Left lobe of liver (tissue), 2 donors: ENCODE data around the gene TRAPPC6A. TPM values are rescaled to one million over a fixed set of nuclear protein-coding genes. Genes with fewer than 3 reads are reported as not detected.
A peak's percentile ranks its signal among the peaks of the same experiment; 100 is the strongest.
"Not testable (repeated sequence)": the region's sequence is repeated elsewhere in the genome, so short reads cannot be mapped to it uniquely, and the experiment has no call there.

Experiments used
- ATAC-seq: fragments of 200-7000 bp; cut with Tn5 transposase; one replicate; pipeline ENCODE4 v1.9.1; 2020; ENCODE audit warnings: mild to moderate bottlenecking, moderate library complexity
- DNase-seq: peaks from one replicate; pipeline ENCODE4 v3.0.0-alpha.2; 2020; ENCODE audit warnings: low spot score
- total RNA-seq: library from RNA; stranded (reverse); gene quantifications from one replicate; pipeline ENCODE4 v1.2.1, GENCODE V29; 2021
- donor health status: DM: no; HTN: no; CAD: no; lungs with moderate emphysema.
- donor health status: DM: no; HTN: yes; CAD: no.

TRAPPC6A gene
- total RNA-seq, 1 donor from 2014 or later: 30.6 TPM

DNA sequence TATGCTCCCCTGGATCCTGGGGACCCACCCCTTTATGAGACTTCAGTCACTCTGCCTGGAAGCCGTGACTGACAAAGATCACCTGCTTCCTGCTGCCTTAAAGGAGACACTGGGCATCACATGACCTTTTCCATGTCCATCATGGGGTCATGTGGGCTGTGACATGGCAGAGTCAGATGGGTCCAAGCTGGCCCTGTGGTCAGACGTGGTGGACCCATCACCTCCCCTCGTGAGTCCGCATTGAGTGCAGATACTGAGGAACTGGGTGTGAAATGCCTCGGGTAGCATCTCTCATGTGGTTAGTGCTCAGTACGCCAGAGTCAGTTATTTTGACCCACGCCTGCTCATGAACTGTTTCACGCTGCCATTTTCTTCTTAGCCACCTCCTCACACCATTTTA is 44.4 kb downstream of the TRAPPC6A start:
- DNase-seq (no peak), ATAC-seq (no peak)

DNA sequence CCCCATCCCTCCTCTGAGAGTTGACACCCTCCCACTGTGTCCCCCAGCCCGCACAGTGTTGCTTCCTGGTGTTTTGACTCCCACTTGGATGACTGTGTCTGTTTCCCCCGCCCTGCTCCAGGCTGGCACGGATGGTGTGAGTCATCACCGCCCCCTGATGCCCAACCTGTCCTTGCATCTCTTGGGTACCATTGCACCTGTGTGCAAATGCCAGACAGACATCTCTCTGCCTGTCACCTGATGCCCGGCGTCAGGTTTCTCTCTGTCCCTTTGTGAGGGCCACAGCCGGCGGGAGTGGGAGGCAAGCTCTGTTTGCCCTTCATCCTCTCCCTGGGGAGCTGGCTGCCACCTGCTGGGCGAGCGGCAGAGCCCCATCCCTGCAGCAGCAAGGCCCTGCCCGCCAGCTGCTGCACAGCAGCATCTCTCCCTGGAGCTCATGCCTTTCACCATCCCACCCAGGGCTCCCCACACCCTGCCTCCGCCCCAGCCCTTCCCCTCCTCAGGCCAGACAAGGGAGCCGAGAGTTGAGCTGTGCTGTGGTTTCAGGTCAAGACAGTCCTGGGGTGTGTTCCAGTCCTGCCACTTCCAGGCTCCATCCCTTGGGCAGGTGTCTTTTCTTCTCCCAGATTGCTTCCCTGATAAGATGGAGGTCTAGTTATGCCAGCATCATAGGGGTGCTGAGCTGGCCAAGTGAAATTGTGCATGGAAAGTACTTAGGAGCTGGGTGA is 47.0 kb downstream of the TRAPPC6A start:
- no peak for DNase-seq
- ATAC-seq: peak; percentile 73

DNA sequence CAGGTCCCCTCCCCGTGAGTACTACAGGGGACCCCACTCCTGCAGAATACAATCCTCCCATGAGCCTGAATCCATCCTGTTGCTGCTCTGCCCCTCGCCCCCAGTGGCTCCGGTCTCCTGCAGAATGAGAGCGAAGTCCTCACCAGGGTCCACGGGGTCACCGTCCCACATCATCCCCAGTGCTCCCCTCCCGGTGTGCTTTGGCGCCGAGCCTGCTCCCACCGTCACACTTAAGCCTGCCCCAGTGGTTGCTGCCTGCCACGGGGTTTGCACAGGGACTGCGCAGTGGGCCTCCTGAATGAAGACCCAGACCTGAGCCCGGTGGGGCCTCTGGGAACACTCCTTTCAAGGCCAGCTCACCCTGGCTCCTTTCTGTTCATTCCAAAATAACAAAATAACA is 47.8 kb downstream of the TRAPPC6A start:
- DNase-seq: no peak
- no peak for ATAC-seq

DNA sequence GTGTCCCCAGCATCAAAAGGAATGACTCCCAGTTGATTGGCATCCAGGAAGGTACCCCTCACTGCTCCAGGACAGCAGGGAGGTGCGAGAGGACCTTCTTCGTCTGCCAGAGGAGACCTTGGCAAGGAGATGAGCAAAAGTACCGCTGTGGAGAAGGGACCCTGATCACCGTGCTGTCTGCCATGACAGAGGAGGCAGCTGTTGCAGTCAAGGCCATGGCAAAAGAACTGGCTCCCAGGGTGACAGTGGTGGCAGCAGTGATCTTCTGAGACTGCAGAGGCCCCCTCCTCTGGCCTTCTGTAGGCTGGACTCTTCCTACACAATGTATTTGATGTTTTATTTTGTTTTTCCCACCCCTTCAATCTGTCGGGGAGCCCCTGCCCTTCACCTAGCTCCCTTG is 49.2 kb downstream of the TRAPPC6A start:
- DNase-seq: no peak
- no peak for ATAC-seq

DNA sequence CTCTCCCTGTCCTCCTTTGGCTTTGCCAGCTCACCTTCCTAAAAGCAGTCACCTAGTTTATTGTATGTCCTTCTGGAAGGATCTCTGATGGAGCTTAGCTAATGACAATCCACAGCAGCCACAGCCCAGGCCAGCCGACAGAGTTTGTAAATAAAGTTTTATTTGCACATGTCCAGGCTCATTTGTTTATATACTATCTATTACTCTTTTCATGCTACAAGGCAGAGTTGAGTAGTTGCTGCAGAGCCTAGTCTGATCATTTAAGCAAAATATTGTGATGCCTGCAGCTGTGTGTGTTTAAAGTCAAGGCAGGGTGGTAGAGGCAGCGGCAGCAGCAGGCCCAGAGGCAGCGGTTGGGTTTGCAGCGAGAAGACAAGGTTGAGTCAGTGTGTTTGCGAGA is 49.9 kb downstream of the TRAPPC6A start:
- no peak for DNase-seq

DNA sequence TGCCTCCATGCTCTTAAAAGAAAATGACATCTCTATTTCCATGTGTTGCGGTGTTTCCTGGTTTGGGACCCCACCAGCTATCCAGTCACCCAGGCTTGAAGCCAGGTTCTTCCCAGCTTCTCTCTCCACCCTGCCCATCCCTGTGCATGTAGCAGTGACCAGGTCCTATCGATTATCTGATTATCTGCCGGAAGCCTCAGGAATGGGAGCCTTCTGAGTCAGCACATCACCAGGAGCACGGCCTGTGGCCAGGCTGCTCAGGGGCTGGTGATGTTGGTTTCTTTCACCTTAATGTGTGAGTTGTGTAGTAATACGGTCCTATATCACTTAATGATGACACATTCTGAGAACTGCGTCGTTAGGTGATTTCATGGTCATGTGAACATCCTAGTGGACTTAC is 51.4 kb downstream of the TRAPPC6A start:
- ATAC-seq (no peak), DNase-seq (no peak)

More for the DNA sequence above, 49.9 kb downstream of the TRAPPC6A start:
- ATAC-seq: no peak

DNA sequence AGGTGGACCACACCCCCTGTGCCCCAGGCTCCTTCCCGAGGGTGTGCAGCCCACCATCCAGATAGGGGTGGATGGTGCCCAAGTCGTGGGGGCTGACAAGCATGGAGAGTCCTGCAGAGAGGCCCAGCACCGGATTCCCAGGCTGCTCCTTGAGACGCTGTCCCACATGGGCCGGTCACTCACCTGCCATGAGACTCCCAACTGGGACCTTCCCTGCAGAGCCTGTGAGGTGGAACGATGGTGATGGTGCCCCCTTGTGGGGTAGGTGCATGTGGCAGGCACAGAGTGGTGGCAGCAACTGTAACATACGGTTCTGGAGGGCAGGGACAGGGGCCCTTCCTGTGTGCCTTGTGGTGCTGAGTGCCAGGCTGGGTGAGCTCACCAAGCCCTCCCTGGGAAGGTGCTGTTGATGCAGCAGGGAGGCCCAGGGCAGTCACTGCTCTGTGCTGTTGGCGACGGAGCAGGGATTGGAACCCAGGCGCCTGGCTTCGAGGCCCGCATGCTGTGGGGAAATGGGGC is 52.0 kb downstream of the TRAPPC6A start:
- DNase-seq (peak; percentile 66), ATAC-seq (peak; percentile 92)

DNA sequence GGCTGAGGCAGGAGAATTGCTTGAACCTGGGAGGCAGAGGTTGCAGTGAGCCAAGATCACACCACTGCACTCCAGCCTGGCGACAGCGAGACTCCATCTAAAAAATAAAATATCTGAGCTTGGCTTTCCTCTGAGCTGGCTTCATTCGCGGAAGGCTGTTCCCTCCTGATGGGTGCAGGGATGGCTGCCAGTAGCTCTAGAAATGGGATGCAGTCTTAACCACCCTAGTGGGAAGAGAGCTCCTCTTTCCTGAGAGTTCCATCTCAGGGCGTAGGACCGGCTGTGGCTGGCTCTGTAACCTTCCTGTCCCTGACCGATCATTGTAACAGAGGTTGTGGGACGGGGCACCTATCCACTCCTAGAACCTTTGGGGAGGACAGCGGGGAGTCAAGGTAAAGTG is 52.7 kb downstream of the TRAPPC6A start:
- no peak for ATAC-seq
- no peak for DNase-seq

DNA sequence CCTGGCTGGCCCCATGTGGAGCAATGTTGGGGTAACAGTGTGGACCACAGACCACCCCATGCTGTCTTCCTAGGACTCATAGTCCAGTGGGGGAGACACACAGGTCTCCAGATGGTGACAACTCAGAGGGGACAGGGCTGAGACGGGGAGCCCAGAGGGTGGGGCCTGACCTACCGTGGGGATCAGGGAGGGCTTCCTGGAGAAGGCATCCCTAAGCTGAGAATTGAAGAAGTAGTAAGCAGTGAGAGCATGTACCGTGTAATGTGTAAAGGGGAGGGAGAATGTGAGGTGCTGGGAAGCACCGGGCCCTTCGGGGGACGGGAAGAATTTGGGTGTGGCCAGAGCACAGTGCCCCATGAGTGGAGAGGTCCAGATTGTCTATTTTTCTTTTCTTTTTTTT is 54.0 kb downstream of the TRAPPC6A start:
- ATAC-seq (no peak), DNase-seq (no peak)

DNA sequence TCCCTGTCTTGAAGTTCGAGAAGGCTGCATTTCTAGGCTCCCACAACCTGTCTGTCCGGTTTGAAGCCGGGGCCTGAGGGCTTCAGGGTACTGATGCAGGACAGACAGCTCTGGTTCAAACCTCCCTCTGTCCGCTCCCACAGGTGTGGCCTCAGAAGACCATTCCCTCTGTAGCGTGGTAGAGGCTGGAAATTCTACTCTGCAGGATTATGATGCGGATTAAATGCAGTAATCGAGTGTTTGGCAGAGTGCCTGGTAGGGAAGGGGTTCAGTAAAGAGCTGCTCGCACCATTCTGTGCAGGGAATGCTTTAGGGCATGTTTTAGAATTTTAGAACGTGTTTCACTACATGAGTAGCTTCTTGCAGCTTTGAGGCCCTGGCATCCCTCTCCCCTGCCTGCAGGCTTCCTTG is 54.6 kb downstream of the TRAPPC6A start:
- DNase-seq (no peak), ATAC-seq (no peak)

DNA sequence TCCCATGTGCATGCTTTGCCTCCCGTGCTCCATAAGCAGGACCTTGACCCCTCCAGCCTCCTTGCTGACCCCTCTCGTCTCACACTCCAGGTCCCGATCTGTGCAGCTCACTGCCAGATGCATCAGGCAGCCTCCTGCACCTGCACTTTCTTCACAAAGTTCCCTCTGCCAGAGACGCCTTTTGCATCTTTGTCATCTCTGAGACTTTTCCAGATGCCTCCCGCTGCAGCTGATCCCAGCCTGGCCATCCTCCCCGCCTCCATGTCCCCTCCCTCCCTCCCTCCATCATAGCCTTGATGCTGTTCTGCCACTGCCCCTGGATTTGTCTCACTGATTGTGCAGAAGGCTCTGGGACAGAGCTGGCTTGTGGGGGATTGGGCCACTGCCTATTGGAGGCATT is 55.2 kb downstream of the TRAPPC6A start:
- no peak for ATAC-seq
- DNase-seq: no peak

DNA sequence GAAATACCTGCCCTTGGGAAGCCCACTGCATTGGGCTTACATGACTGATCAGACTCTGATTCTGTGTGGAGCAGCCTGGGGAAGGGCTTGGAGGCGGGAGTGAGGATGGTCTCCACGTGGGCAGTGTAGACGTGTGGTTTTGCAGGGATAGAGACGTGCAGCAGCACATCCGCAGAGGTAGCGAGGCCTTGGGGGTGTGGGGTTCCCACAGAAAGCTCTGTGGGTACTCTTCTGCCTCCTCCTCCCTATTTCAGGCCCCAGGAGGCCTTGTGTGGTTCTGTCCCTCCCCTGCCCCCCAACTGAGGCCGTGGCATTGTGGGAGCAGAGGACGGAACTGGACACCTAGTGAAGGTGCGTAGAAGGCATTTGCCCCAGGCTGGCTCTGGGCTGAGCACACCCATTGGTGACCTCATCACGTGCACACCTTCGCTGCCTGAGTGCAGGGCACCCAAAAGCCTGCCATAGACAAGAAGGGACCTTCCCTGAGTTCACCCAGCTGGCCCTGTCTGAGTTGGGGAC is 56.2 kb downstream of the TRAPPC6A start:
- ATAC-seq (no peak), DNase-seq (no peak)

DNA sequence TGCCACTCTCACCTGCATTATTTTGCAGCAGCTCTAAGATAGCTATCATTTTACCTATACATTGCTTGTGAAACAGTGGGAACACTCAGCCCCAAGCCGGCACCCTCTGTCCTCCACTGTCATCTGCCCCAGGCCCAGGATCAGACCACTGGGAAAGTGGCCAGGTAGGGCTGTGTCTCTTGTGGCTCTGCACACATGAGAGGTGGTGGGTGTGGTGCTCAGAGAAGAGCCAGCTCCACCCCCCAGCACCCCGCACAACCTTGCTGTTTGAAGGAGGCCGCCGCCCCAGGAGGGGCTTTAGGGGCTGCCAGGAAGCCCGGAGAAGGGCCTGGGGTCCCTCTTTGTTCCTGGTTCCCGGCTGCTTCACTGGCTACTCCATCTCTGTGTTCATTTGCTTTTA is 58.5 kb downstream of the TRAPPC6A start:
- DNase-seq (no peak), ATAC-seq (no peak)

DNA sequence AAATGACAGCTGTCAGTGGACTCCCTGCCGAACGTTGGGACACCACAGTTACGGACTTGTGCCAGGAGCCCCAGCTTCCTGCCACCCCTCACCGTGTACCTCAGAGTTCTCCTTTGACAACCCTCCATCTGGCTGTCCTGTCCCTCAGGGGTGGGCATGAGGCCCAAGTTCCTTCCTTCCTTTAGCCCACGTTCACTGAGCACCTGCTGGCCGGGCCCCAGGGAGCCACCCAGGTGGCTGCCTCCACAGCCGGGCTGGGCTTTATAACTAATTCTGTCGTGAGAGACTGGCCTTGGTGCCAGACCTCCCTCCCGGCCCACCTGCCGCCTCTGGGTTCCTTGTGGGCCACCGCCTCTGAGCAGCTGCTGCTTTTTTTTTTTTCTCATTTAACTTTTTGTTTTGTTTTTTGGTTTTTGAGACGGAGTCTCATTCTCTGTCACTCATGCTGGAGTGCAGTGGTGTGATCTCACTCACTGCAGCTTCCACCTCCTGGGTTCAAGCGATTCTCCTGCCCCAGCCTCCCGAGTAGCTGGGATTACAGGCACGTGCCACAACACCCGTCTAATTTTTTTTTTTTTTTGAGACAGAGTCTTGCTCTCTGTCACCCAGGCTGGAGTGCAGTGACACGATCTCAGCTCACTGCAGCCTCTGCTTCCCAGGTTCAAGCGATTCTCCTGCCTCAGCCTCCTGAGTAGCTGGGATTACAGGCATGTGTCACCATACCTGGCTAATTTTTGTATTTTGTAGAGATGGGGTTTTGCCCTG is 59.3 kb downstream of the TRAPPC6A start:
- not testable (repeated sequence) for ATAC-seq, DNase-seq

DNA sequence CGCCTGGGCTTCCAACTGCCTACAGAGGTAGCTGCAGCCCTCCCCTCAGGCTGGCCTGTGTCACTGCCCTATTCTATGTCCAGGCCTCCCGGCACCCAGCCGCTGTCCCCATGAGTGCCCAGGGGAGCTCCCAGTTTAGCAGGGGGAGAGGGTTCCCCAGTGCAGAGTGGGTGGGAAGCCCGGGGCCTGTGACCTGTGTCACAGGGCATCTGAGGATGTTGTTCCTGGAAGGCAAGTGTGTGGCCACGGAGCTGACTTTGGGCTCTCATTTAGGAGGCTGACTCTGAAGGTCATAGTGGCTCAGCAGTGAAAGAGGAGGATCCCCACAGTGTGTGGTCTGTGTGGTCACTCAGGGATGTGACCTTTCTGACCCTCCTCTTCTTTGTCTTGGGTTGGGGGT is 59.9 kb downstream of the TRAPPC6A start:
- ATAC-seq (no peak), DNase-seq (no peak)

DNA sequence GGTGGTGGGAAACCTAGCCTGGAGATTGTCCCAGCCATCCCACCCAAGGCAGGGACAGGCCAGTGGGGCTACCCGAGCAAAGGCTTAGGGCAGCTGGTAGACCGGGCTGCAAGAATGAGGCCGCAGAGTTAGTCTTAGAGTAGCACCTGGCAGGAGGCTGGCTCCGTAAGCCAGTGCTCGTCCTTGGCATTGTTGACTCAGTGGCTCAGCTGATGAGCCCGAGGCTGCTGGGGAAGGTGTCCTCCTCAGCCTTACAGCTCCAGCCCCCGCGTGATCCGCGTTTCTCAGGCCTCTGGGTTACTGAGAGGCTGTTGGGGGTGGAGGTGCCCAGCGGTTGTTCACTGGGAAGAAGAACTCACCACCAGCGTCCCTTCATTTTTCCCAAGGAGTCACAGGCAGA is 60.4 kb downstream of the TRAPPC6A start:
- no peak for DNase-seq
- no peak for ATAC-seq

DNA sequence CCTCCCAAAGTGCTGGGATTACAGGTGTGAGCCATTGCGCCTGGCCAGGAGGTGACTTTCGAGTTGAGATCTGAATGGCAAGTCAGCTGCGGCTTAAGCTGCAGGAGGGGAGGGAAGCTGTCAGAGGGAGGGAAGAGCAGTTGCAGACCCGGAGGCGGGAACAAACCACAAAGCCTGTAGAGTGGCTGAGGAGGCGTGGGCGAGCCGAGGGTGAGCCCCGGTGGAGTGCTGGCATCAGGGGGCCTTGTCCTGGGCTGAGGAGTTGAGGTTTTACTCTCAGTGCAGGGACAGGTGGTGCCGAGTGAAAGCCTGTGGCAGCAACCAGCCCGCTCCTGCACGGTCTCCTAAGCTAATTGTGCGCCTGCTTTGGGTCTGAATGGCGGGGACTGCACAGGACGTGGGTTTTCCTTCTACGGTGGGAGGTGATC is 60.9 kb downstream of the TRAPPC6A start:
- no peak for DNase-seq
- ATAC-seq: no peak

DNA sequence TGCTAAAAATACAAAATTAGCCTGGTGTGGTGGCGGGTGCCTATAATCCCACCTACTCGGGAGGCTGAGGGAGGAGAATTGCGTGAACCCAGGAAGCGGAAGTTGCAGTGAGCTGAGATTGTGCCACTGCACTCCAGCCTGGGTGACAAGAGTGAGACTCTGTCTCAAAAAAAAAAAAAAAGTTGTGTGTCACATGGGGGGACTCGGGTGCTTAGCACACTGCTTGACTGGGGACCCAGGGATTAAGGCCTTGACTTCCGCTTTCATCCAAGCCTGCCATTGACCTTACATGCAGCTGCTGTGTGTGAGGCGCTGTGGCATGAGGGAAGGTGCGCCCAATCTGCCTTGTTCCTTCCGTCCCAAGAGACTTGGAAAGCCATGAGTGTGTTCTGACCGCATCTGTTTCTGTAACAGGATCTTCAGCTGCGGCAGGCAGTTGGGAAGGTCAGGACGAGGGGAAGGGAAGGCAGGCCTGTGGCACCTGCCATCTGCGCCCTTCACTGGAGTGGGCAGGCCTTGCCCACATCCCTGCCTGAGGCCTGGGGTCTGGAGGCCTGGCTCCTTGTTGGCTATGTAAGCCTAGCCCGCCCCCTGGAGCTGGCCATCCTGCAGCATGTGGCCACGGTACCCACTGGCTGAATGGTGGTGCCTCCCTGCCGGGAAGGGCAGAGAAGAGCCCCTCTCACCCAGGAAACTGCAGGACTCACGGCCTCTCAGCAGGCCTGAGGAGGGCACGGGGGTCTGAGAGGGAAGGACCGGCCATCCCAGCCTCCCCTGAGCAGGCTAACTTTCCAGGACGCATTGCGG is 62.0 kb downstream of the TRAPPC6A start:
- DNase-seq (no peak), ATAC-seq (no peak)

DNA sequence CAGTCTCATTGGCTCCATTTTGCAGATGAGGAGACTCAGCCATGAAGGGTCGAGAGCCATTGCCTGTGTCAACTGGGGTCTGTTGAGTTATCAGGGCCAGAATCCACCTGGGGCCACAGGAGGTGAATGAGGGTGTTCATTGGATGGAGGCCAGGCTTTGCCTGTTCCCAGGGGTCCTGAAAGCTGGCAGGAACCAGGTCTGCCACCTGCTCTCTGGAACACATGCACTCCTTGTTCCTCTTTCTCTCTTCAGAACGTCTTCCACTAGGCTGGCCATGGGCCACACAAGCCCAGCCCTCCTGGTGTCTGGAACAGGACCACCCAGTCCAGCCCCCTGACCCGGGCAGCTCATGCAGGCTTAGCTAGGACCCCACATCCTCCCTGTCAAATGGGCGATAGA is 63.9 kb downstream of the TRAPPC6A start:
- ATAC-seq: no peak
- DNase-seq: no peak

DNA sequence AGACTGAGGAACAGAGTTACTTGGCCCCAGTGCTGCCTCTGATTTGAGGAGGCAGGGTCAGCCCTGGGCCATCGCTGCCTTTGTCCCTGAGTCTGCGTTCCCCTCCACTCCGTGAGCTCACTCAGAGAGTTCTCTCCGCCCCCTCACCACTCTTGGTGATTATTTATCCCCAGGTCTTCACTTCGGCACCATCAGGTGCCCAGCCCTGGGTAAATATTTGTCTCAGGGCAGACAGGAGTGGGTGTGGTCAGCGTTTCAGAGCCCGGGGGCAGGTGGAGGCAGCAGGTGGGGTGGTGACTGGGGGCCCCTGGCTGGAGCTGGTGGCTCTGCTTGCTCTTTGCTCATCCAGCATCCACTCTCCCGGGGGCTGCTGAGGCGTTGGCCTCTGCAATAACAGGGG is 64.4 kb downstream of the TRAPPC6A start:
- peak; percentile 68 for ATAC-seq
- DNase-seq: no peak
